SK-N-SH (cell line): ENCODE data around the gene PPP1R16B.

Experiments
- POLR2AphosphoS5 ChIP-seq: IDR thresholded peaks from 2 replicates; pipeline ENCODE4 v1.6.1; 2012; ENCODE audit warnings: low read depth, low read length
- TF ChIP-seq, protein P1 (sequence below): fragments of 200-600 bp; sonication (generic); IDR thresholded peaks from 2 replicates; pipeline ENCODE4 v1.6.1; 2017; ENCODE audit warnings: antibody characterized with exemption, mild to moderate bottlenecking, moderate library complexity

DNA sequence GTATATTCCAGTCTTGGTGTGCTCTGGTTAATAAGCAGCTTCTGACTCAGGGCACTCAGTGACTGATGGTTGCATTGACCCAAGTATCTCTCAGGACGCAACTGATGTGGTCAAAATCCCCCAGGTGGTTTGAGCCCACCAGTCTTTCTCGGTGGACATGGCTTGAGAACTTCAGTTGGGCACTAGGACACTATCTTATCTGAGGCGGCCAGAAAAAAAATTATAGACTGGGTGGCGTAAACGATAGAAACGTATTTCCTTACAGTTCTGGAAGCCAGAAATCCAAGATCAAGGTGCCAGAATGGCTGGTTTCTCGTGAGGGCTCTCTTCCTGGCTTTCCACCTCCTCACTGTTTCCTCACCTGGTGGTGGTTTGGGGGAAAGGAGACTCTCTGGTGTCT, 52.2 kb downstream of the PPP1R16B start:
- TF ChIP-seq, protein P1, sequence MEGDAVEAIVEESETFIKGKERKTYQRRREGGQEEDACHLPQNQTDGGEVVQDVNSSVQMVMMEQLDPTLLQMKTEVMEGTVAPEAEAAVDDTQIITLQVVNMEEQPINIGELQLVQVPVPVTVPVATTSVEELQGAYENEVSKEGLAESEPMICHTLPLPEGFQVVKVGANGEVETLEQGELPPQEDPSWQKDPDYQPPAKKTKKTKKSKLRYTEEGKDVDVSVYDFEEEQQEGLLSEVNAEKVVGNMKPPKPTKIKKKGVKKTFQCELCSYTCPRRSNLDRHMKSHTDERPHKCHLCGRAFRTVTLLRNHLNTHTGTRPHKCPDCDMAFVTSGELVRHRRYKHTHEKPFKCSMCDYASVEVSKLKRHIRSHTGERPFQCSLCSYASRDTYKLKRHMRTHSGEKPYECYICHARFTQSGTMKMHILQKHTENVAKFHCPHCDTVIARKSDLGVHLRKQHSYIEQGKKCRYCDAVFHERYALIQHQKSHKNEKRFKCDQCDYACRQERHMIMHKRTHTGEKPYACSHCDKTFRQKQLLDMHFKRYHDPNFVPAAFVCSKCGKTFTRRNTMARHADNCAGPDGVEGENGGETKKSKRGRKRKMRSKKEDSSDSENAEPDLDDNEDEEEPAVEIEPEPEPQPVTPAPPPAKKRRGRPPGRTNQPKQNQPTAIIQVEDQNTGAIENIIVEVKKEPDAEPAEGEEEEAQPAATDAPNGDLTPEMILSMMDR, result no peak
- TF ChIP-seq POLR2AphosphoS5, result no peak
